ENCODE measurements around the gene TEK. TPM values are rescaled to one million over a fixed set of nuclear protein-coding genes. Genes with fewer than 3 reads are reported as not detected.

The TEK gene
- total RNA-seq, 1 donor from 2014 or later, result 0.26 TPM

DNA sequence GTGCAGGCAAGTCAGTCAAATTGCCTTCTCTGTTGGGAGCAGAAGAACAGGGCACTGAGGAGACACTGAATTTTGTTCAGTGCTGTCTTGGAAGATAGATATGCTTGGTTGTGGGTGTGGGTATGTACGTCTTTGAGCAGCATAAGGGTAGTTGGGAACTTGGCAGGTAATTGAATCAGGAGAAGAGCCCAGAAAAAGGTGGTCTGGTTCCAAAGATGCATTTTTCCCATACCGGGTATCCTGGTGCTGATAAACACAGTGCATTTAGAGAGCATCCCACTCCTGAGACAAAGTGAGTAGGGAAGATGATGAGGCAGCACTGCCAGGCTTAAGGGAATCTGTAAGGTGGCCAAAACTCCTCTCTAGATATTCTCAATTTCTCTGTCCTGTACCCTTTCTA lies 40.6 kb downstream of the TEK start:
- H3K27me3 ChIP-seq (ENCODE audit: control insufficient read depth, insufficient read depth, low read length), result no peaks in the 10 kb centered on the region
- DNase-seq (ENCODE audit: low read depth) (no peak), FAIRE-seq (no peak)
- H3K4me3 ChIP-seq (ENCODE audit: low read depth, low read length), result no peak overlapping the region
- H3K36me3 ChIP-seq (ENCODE audit: control insufficient read depth, insufficient read depth, low read length), result no peaks in the 10 kb centered on the region
- no peak for TF ChIP-seq CTCF (IDR thresholded peaks at IDR 0.05; ENCODE audit: insufficient read depth, low read length, severe bottlenecking)

- no peak overlapping the region for H3K4me3 ChIP-seq (ENCODE audit: low read depth, low read length)
- H3K27me3 ChIP-seq (ENCODE audit: control insufficient read depth, insufficient read depth, low read length), result no peaks in the 10 kb centered on the region
- TF ChIP-seq CTCF (IDR thresholded peaks at IDR 0.05; ENCODE audit: insufficient read depth, low read length, severe bottlenecking), result no peak
- FAIRE-seq, result peak; percentile 13
- no peaks in the 10 kb centered on the region for H3K36me3 ChIP-seq (ENCODE audit: control insufficient read depth, insufficient read depth, low read length)
- DNase-seq (ENCODE audit: low read depth), result no peak
Measured at GRCh38 chr9:27150746-27151406, 41.9 kb downstream of the TEK start.

GRCh38 chr9:27151693-27152404 lies 42.8 kb downstream of the TEK start:
- peak; percentile 63 for DNase-seq (ENCODE audit: low read depth)
- no peaks in the 10 kb centered on the region for H3K27me3 ChIP-seq (ENCODE audit: control insufficient read depth, insufficient read depth, low read length)
- no peak for FAIRE-seq
- no peaks in the 10 kb centered on the region for H3K36me3 ChIP-seq (ENCODE audit: control insufficient read depth, insufficient read depth, low read length)
- no peak for TF ChIP-seq CTCF (IDR thresholded peaks at IDR 0.05; ENCODE audit: insufficient read depth, low read length, severe bottlenecking)
- H3K4me3 ChIP-seq (ENCODE audit: low read depth, low read length), result no peak overlapping the region

GRCh38 chr9:27152405-27152718 lies 43.3 kb downstream of the TEK start:
- H3K27me3 ChIP-seq (ENCODE audit: control insufficient read depth, insufficient read depth, low read length), result no peaks in the 10 kb centered on the region
- H3K36me3 ChIP-seq (ENCODE audit: control insufficient read depth, insufficient read depth, low read length), result no peaks in the 10 kb centered on the region
- FAIRE-seq (no peak), DNase-seq (ENCODE audit: low read depth) (no peak)
- no peak for TF ChIP-seq CTCF (IDR thresholded peaks at IDR 0.05; ENCODE audit: insufficient read depth, low read length, severe bottlenecking)
- H3K4me3 ChIP-seq (ENCODE audit: low read depth, low read length), result no peak overlapping the region

DNA sequence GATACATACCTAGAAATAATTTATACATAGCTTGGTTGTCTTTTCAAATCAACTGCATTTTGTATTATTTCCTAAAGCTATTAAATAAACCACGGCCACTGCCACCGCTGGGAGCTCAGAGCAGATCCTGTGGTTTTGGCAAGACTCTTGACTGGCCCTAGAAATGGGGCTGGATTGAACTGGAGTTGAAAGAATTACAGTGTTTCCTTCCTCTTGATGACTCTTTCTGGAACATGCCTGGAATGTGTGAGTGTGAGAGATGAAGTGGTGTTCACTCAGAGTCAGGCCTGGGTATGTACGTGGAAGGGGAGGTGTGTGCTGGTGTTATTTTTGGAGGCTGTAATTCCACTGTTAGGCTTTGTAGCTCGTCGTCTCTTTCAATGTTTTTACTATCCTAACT lies 45.9 kb downstream of the TEK start:
- H3K4me3 ChIP-seq (ENCODE audit: low read depth, low read length), result no peak overlapping the region
- no peaks in the 10 kb centered on the region for H3K27me3 ChIP-seq (ENCODE audit: control insufficient read depth, insufficient read depth, low read length)
- DNase-seq (ENCODE audit: low read depth) (peak; percentile 88), FAIRE-seq (no peak)
- TF ChIP-seq CTCF (IDR thresholded peaks at IDR 0.05; ENCODE audit: insufficient read depth, low read length, severe bottlenecking), result no peak
- no peaks in the 10 kb centered on the region for H3K36me3 ChIP-seq (ENCODE audit: control insufficient read depth, insufficient read depth, low read length)

All from bronchial epithelial cell (primary cell).